K562 (cell line): ENCODE data around the gene CLASP1. TPM values are rescaled to one million over a fixed set of nuclear protein-coding genes. Genes with fewer than 3 reads are reported as not detected.
A peak's percentile ranks its signal among the peaks of the same experiment; 100 is the strongest.

Source experiments
- ASH1L ChIP-seq: fragments of 450-650 bp; IDR thresholded peaks from 2 replicates; pipeline ENCODE4 v1.6.1; 2018; ENCODE audit warnings: borderline replicate concordance, mild to moderate bottlenecking, low read depth; ENCODE audit not compliant: partially characterized antibody
- CTBP1 ChIP-seq: fragments of 450-650 bp; IDR thresholded peaks from 2 replicates; pipeline ENCODE4 v1.6.1; 2016; ENCODE audit warnings: borderline replicate concordance
- CXXC5 ChIP-seq: fragments of 250-450 bp; sonication (Bioruptor Pico); IDR thresholded peaks from 2 replicates; pipeline ENCODE4 v1.8.0; 2022; ENCODE audit warnings: inconsistent platforms, mild to moderate bottlenecking, moderate library complexity
- ETV6 ChIP-seq, 3 experiments: fragments of 150-350 bp in 1 of 3; sonication (generic) in 1 of 3; formaldehyde crosslinking in 1 of 3; IDR thresholded peaks; 2 replicates each; pipeline versions ENCODE4 v1.6.1 to v1.8.0; 2014 to 2022; ENCODE audit warnings: borderline replicate concordance in 2 of 3, low read depth in 2 of 3, antibody characterized with exemption in 1 of 3, low read length in 1 of 3, mild to moderate bottlenecking in 1 of 3, missing genetic modification reagents in 1 of 3
- GATA2 ChIP-seq: sonication (generic); formaldehyde crosslinking; IDR thresholded peaks from 2 replicates; pipeline ENCODE4 v1.4.0; 2020; ENCODE audit warnings: mild to moderate bottlenecking, missing genetic modification reagents
- MAFK ChIP-seq: IDR thresholded peaks from 2 replicates; pipeline ENCODE4 v1.6.1; 2011; ENCODE audit warnings: low read length, improper control_type of control experiment
- MTA1 ChIP-seq: fragments of 450-650 bp; IDR thresholded peaks from 2 replicates; pipeline ENCODE4 v1.6.1; 2017; ENCODE audit warnings: borderline replicate concordance
- PTRF ChIP-seq: fragments of 450-650 bp; IDR thresholded peaks from 2 replicates; pipeline ENCODE4 v1.6.1; 2016; ENCODE audit warnings: mild to moderate bottlenecking, missing genetic modification characterization, missing compliant biosample characterization
- SMC3 ChIP-seq: conservative IDR thresholded peaks from 2 replicates; pipeline ENCODE4 v1.6.1; 2011; ENCODE audit warnings: low read depth, low read length, improper control_type of control experiment; ENCODE audit not compliant: insufficient read depth
- SRSF9 ChIP-seq: fragments of 200-400 bp; formaldehyde crosslinking; IDR thresholded peaks from 2 replicates; pipeline ENCODE4 v1.6.1; 2017; ENCODE audit warnings: low read depth, low read length, borderline replicate concordance
- STAT5B ChIP-seq: fragments of 250-450 bp; sonication (Bioruptor Pico); IDR thresholded peaks from 2 replicates; pipeline ENCODE4 v1.8.0; 2021; ENCODE audit warnings: mild to moderate bottlenecking, inconsistent platforms
- U2AF2 ChIP-seq: fragments of 200-400 bp; formaldehyde crosslinking; optimal IDR thresholded peaks from 2 replicates; pipeline ENCODE3; 2017; ENCODE audit warnings: low read depth, mild to moderate bottlenecking, low read length
- ZNF282 ChIP-seq: sonication (generic); formaldehyde crosslinking; IDR thresholded peaks from 2 replicates; pipeline ENCODE4 v1.8.1; 2023; ENCODE audit warnings: missing genetic modification reagents
- polyA plus RNA-seq, 8 experiments: library from polyadenylated mRNA; depleted of rRNA in 4 of 8; stranded (reverse) in 5 of 8; unstranded in 3 of 8; fragments of >200 nt; fragmentation: Nextera tagmentation in 2 of 8; fragmentation: Illumina TruSeq in 1 of 8; extraction: Ambion mirVana in 2 of 8; extraction: Trizol in 1 of 8; gene quantifications; 2 replicates each; pipeline versions ENCODE4 v1.2.1 to v1.2.3, GENCODE V29; 2011 to 2014; ENCODE audit warnings: inconsistent platforms in 1 of 8, missing spikeins in 1 of 8
- total RNA-seq, 7 experiments: library from RNA; depleted of rRNA in 6 of 7; stranded (reverse); fragments of >200 nt in 6 of 7; fragmentation: Illumina TruSeq in 2 of 7; extraction: Trizol in 2 of 7; gene quantifications; 2 replicates each; pipeline versions ENCODE4 v1.2.1 to v1.2.3, GENCODE V29; 2011 to 2021; ENCODE audit warnings: low replicate concordance in 1 of 7
- TF ChIP-seq, protein P1 (sequence below): fragments of 450-650 bp; IDR thresholded peaks from 2 replicates; pipeline ENCODE4 v1.6.1; 2016; ENCODE audit warnings: borderline replicate concordance
- TF ChIP-seq, protein P2 (sequence below): fragments of 250-450 bp; sonication (Bioruptor Pico); IDR thresholded peaks from 2 replicates; pipeline ENCODE4 v1.4.0; 2020
- TF ChIP-seq, protein P3 (sequence below): fragments of 450-650 bp; formaldehyde crosslinking; conservative IDR thresholded peaks from 2 replicates; pipeline ENCODE4 v1.4.0; 2022; ENCODE audit warnings: mild to moderate bottlenecking, missing genetic modification characterization
- TF ChIP-seq, protein P4 (sequence below): fragments of 250-450 bp; sonication (Bioruptor Pico); IDR thresholded peaks from 2 replicates; pipeline ENCODE4 v1.5.0; 2022; ENCODE audit warnings: mild to moderate bottlenecking

Gene CLASP1
- total and polyA plus RNA-seq, 9 of the 15 experiments (the other 6 are each of a cell fraction or from before 2014, with no cell fraction given), result 1.7 to 40.3 (median 20.7) TPM

DNA sequence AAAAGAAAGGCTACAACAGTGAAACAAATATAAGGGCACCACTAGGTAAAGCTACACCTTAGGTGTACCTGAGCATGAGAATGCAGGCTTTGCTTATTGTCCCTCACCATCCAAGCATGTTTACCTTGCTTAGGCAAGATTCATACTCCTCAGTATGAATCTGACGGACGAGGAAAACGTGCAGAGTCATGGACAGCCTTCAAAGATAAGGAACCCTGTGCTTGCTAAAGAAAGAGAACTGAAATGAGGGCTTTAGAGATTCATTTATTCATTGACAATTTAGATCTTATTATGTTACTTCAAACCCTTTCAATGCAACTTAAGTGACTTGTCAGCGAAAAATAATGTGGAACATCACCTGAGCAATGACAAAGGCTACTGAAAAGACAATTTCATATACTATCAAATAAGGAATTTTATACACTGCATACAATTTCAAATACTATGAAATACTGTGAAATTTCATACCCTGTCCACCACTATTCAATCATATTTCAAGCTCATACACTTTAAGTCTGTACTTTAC lies 21.7 kb downstream of the CLASP1 start (continued):
- TF ChIP-seq, protein P1, sequence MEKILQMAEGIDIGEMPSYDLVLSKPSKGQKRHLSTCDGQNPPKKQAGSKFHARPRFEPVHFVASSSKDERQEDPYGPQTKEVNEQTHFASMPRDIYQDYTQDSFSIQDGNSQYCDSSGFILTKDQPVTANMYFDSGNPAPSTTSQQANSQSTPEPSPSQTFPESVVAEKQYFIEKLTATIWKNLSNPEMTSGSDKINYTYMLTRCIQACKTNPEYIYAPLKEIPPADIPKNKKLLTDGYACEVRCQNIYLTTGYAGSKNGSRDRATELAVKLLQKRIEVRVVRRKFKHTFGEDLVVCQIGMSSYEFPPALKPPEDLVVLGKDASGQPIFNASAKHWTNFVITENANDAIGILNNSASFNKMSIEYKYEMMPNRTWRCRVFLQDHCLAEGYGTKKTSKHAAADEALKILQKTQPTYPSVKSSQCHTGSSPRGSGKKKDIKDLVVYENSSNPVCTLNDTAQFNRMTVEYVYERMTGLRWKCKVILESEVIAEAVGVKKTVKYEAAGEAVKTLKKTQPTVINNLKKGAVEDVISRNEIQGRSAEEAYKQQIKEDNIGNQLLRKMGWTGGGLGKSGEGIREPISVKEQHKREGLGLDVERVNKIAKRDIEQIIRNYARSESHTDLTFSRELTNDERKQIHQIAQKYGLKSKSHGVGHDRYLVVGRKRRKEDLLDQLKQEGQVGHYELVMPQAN, result no peak
- no peak for TF ChIP-seq U2AF2
- TF ChIP-seq MTA1, result no peak
- TF ChIP-seq STAT5B, result no peak
- TF ChIP-seq, protein P2, sequence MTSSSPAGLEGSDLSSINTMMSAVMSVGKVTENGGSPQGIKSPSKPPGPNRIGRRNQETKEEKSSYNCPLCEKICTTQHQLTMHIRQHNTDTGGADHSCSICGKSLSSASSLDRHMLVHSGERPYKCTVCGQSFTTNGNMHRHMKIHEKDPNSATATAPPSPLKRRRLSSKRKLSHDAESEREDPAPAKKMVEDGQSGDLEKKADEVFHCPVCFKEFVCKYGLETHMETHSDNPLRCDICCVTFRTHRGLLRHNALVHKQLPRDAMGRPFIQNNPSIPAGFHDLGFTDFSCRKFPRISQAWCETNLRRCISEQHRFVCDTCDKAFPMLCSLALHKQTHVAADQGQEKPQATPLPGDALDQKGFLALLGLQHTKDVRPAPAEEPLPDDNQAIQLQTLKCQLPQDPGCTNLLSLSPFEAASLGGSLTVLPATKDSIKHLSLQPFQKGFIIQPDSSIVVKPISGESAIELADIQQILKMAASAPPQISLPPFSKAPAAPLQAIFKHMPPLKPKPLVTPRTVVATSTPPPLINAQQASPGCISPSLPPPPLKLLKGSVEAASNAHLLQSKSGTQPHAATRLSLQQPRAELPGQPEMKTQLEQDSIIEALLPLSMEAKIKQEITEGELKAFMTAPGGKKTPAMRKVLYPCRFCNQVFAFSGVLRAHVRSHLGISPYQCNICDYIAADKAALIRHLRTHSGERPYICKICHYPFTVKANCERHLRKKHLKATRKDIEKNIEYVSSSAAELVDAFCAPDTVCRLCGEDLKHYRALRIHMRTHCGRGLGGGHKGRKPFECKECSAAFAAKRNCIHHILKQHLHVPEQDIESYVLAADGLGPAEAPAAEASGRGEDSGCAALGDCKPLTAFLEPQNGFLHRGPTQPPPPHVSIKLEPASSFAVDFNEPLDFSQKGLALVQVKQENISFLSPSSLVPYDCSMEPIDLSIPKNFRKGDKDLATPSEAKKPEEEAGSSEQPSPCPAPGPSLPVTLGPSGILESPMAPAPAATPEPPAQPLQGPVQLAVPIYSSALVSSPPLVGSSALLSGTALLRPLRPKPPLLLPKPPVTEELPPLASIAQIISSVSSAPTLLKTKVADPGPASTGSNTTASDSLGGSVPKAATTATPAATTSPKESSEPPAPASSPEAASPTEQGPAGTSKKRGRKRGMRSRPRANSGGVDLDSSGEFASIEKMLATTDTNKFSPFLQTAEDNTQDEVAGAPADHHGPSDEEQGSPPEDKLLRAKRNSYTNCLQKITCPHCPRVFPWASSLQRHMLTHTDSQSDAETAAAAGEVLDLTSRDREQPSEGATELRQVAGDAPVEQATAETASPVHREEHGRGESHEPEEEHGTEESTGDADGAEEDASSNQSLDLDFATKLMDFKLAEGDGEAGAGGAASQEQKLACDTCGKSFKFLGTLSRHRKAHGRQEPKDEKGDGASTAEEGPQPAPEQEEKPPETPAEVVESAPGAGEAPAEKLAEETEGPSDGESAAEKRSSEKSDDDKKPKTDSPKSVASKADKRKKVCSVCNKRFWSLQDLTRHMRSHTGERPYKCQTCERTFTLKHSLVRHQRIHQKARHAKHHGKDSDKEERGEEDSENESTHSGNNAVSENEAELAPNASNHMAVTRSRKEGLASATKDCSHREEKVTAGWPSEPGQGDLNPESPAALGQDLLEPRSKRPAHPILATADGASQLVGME (CRISPR knock-in tag), result no peak
- TF ChIP-seq, protein P3, sequence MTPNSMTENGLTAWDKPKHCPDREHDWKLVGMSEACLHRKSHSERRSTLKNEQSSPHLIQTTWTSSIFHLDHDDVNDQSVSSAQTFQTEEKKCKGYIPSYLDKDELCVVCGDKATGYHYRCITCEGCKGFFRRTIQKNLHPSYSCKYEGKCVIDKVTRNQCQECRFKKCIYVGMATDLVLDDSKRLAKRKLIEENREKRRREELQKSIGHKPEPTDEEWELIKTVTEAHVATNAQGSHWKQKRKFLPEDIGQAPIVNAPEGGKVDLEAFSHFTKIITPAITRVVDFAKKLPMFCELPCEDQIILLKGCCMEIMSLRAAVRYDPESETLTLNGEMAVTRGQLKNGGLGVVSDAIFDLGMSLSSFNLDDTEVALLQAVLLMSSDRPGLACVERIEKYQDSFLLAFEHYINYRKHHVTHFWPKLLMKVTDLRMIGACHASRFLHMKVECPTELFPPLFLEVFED (CRISPR knock-in tag), result no peak
- TF ChIP-seq CXXC5 (CRISPR knock-in tag), result peak; percentile 44; the same call in 1 of the 2 replicates
- TF ChIP-seq CTBP1, result peak; percentile 49; the same call in 1 of the 2 replicates
- no peak for TF ChIP-seq GATA2 (CRISPR knock-in tag)
- no peak for TF ChIP-seq SMC3
- no peak for TF ChIP-seq SRSF9
- TF ChIP-seq ZNF282 (CRISPR knock-in tag), result no peak
- no peak; a peak in 1 of 4 replicates for TF ChIP-seq ETV6 (IDR thresholded peaks at IDR 0.05; ENCODE audit: borderline replicate concordance in 1 of 2, low read depth in 2 of 2, low read length in 1 of 2)
- no peak for TF ChIP-seq ETV6 (CRISPR knock-in tag; IDR thresholded peaks at IDR 0.05; ENCODE audit: borderline replicate concordance)
- no peak for TF ChIP-seq PTRF (tag)
- TF ChIP-seq ASH1L, result no peak
- TF ChIP-seq, protein P4, sequence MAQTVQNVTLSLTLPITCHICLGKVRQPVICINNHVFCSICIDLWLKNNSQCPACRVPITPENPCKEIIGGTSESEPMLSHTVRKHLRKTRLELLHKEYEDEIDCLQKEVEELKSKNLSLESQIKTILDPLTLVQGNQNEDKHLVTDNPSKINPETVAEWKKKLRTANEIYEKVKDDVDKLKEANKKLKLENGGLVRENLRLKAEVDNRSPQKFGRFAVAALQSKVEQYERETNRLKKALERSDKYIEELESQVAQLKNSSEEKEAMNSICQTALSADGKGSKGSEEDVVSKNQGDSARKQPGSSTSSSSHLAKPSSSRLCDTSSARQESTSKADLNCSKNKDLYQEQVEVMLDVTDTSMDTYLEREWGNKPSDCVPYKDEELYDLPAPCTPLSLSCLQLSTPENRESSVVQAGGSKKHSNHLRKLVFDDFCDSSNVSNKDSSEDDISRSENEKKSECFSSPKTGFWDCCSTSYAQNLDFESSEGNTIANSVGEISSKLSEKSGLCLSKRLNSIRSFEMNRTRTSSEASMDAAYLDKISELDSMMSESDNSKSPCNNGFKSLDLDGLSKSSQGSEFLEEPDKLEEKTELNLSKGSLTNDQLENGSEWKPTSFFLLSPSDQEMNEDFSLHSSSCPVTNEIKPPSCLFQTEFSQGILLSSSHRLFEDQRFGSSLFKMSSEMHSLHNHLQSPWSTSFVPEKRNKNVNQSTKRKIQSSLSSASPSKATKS (CRISPR knock-in tag), result no peak
- peak; percentile 77; the same call in 1 of the 2 replicates for TF ChIP-seq MAFK
